HG03558 (cell line): ENCODE results near the gene SP6.

Source experiments
- ATAC-seq: cut with Tn5 transposase; IDR thresholded peaks from one replicate; pipeline ENCODE4 v1.9.1; 2021; ENCODE audit warnings: moderate number of reproducible peaks; ENCODE audit not compliant: unreplicated experiment; ENCODE audit errors: extremely low read depth

Gene SP6

GRCh38 chr17:47839071-47839470, 11.9 kb downstream of the SP6 start:
- ATAC-seq, result no peak

DNA sequence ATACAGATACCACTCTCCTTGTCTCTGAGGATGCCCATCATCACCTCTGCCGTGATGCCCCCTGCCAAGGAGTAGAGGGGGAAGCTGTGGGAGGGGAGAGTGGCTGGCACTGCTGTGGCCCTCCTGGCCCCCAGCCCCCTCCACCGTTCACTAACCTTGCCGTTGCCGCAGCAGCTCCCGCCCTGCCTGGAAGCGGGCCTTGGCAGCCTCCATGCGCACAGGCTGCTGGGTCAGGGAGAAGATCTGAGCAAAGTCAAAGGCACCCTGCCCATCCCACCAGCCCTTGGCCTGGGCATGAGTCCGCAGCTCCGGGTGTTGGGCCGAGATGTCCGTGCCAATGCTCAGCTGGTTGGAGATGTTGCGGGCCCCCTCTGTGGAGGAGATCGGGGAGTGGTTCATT, 12.3 kb downstream of the SP6 start:
- no peak for ATAC-seq

GRCh38 chr17:47837401-47838039, 13.4 kb downstream of the SP6 start:
- ATAC-seq, result no peak

DNA sequence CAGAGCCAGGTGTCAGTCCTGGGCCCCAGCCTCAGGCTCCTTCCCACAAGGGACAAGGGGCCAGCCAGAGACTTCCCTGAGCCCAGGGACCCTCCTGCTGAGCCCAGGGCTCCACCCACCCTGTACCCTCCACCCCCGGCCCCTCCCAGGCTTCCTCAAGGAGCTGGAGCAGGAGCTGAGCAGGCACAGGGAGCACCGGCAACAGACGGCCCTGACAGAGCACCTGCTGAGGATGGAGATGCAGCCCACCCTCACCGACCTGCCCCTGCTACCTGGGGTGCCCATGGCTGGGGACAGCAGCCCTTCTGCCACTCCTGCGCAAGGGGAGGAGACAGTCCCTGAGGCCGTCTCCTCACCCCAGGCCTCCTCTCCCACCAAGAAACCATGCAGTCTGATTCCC, 14.4 kb downstream of the SP6 start:
- no peak for ATAC-seq

DNA sequence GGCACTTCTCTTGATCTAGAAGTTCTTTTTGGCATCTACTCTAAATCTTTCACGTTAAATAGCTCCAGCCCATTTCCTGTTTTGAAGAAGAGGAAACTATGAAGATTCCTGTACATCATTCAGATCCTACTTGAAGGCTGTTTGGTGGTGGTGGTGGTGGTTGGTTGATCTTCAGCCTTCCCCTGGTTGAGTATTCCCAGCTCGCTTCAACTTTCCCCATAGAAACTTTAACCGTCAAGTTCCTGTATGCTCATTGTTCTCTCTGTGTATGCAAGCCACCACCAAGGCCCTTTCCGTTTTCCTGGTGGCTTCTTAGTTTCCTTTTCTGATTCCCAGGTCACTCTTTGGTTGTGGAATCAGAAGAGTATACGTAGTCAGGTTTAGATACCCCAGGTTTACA, 16.2 kb downstream of the SP6 start:
- no peak for ATAC-seq

DNA sequence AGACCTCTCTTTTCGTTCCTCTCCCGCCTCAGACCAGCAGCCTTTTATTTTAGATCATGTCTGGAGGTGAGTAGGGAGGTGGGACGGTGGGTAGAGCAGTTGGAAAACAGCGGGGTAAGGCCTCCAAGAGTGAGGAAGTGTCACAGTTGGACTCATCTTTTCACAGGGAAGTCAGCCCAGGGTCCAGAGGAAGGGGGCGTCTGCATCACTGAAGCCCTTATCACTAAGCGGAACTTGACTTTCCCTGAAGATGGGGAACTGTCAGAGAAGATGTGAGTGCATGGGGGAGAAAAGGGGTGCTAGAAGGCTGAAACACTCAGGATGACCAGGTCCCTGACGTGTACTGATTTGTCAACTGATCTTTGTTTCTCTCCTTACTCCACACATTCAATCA, 19.0 kb downstream of the SP6 start:
- ATAC-seq, result no peak

DNA sequence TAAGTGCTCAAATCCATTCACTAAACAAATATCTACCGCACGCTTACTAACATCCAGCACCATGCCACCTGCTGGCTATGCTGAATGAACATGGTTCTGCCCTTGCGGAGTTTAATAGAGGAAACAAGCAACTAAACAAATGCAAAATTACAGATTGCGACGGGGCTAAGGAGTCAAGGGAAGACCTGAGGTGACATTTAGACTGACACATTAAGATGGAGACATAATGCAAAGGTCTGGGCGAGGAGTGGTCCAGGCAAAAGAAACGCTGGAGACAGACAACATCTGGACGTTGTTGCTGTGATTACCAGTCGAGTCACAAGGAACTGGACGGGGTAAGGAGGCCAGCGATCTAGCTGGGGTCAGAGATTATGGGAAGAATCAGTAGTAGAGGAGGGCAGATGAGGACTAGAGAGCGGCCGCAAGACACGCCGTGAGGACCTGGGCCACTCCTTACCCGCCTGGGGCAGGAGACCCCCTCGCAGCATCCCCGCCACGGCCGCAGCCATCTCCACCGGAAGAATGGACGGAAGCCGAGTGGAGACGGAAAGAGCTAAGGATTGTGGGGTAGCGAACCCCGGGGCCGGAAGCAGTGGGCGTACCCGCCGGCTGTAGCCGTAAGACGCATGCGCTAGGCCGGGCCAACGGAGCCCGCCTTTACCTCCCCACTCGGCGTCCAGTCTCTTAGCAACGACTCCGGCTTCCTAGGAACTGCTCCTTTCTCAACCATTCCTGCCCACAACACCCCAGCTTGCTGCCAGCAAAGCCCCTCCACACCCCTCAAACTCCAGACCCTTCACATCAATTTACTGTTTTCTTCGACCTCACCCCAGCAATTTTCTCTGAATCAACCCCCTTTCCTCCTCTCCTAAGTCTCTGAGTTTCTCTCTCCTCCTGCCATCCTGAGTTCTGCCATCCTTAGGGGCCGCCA, 19.7 kb downstream of the SP6 start, which contains the start of the genes LRRC46 and MRPL10:
TSS of gene LRRC46 (plus strand) at position 668 of the 931 bp plus-strand sequence. CDS start 320 bp downstream, outside the sequence.
TSS of gene MRPL10 (minus strand) at position 539 of the 931 bp plus-strand sequence. CDS start at position 509, 30 bp downstream.
- peak; percentile 58 for ATAC-seq

- ATAC-seq, result no peak
These were observed 20.5 kb downstream of the SP6 start for GRCh38 chr17:47830396-47831002.

- ATAC-seq, result no peak
These were observed 21.1 kb downstream of the SP6 start for GRCh38 chr17:47829870-47830269.

- ATAC-seq, result no peak
These were observed 27.4 kb downstream of the SP6 start for GRCh38 chr17:47823519-47823918.

- ATAC-seq, result no peak
These were observed 28.2 kb downstream of the SP6 start for GRCh38 chr17:47822785-47823184.

GRCh38 chr17:47821424-47822391, 29.3 kb downstream of the SP6 start, which contains the start of gene OSBPL7:
TSS of gene OSBPL7 (minus strand) at chr17:47821794. CDS start at chr17:47820278, 1,516 bp downstream.
- ATAC-seq, result no peak

DNA sequence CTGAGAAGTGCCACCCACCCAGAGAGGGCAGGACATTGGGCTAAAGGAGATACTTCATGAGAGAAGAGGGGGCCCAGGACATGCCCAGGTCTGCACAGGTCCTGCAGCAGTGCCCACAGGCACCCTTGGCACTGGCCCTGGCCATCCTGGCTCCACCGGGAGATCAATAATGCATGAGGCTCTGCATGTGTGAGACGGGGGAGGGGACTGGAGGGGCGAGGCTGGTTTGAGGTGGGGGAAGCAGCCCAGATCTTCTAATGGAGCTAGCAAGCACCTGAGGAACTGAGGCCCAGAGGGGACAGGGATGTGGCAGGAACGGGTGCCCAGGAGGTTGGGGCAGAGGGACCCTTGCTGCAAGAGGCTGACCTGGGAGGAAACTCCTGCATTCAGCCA, 29.9 kb downstream of the SP6 start:
- ATAC-seq, result no peak

GRCh38 chr17:47820033-47820789, 30.8 kb downstream of the SP6 start:
- no peak for ATAC-seq

GRCh38 chr17:47819475-47819874, 31.5 kb downstream of the SP6 start:
- ATAC-seq, result no peak

GRCh38 chr17:47818002-47818695, 32.8 kb downstream of the SP6 start:
- ATAC-seq, result no peak

GRCh38 chr17:47816947-47817346, 34.0 kb downstream of the SP6 start:
- ATAC-seq, result no peak

DNA sequence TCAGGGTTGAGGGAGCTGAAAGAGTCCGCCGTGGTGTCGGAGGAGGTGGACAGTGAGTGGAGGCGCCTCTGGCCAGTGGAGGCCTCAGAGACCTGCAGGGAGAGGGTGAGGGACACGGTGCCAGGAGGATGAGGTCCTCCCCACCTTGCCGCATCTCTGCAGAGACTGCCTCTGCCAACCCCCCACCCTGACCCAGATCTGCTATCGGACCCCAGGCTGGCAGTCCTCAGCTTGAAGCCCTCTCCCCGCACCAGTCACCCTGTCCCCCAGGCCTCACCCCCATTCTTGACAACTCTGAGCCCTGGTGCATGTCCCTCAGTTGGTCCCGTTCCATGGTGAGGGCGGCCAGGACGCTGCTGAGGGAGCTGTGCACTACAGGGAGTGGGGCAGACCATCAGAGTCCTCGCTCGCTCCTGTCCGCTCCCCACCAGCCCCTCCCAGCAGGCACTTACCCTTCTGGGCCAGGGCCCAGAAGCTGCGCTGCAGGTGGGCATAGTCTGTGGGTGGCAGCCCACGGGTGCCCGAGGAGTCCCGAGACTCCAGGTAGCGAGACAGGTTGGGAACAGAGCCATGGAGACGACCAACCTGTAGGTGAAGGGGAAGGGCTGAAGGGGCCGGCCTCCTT, 34.7 kb downstream of the SP6 start:
- no peak for ATAC-seq
